HepG2 (cell line): ENCODE measurements around the gene SNX10. TPM values are rescaled to one million over a fixed set of nuclear protein-coding genes. Genes with fewer than 3 reads are reported as not detected.

Experiments
- AKAP8 ChIP-seq: sonication (generic); formaldehyde crosslinking; IDR thresholded peaks from 2 replicates; pipeline ENCODE4 v1.5.1; 2020; ENCODE audit warnings: mild to moderate bottlenecking, missing genetic modification reagents
- ARID4A ChIP-seq: sonication (generic); formaldehyde crosslinking; IDR thresholded peaks from 2 replicates; pipeline ENCODE4 v1.5.0; 2020; ENCODE audit warnings: mild to moderate bottlenecking, missing genetic modification reagents, borderline replicate concordance
- ATF3 ChIP-seq: sonication (generic); formaldehyde crosslinking; IDR thresholded peaks from 2 replicates; pipeline ENCODE4 v1.4.0; 2020; ENCODE audit warnings: missing genetic modification reagents
- CENPBD1 ChIP-seq: sonication (generic); formaldehyde crosslinking; IDR thresholded peaks from 2 replicates; pipeline ENCODE4 v1.8.0; 2022; ENCODE audit warnings: missing genetic modification reagents, low read depth, mild to moderate bottlenecking, borderline replicate concordance
- IRX3 ChIP-seq: sonication (generic); formaldehyde crosslinking; IDR thresholded peaks from 2 replicates; pipeline ENCODE4 v1.8.1; 2023; ENCODE audit warnings: mild to moderate bottlenecking, low read depth, missing genetic modification reagents, borderline replicate concordance
- JARID2 ChIP-seq: sonication (generic); formaldehyde crosslinking; IDR thresholded peaks from 2 replicates; pipeline ENCODE4 v1.8.1; 2023; ENCODE audit warnings: missing genetic modification reagents, inconsistent platforms; ENCODE audit not compliant: insufficient replicate concordance
- MIXL1 ChIP-seq: IDR thresholded peaks from 2 replicates; pipeline ENCODE4 v1.6.1; 2016
- NFE2L1 ChIP-seq: sonication (generic); formaldehyde crosslinking; IDR thresholded peaks from 2 replicates; pipeline ENCODE4 v1.4.0; 2020; ENCODE audit warnings: missing genetic modification reagents, mild to moderate bottlenecking, borderline replicate concordance
- STAT6 ChIP-seq: sonication (generic); formaldehyde crosslinking; IDR thresholded peaks from 2 replicates; pipeline ENCODE4 v1.4.0; 2020; ENCODE audit warnings: missing genetic modification reagents, mild to moderate bottlenecking, borderline replicate concordance
- ZBTB7B ChIP-seq: sonication (generic); formaldehyde crosslinking; IDR thresholded peaks from 2 replicates; pipeline ENCODE4 v1.4.0; 2020; ENCODE audit warnings: missing genetic modification reagents
- ZFP1 ChIP-seq: IDR thresholded peaks from 2 replicates; pipeline ENCODE4 v1.6.1; 2016
- ZNF232 ChIP-seq: sonication (generic); formaldehyde crosslinking; IDR thresholded peaks from 2 replicates; pipeline ENCODE4 v1.4.0; 2020; ENCODE audit warnings: missing genetic modification reagents, borderline replicate concordance
- ZNF263 ChIP-seq: sonication (generic); formaldehyde crosslinking; IDR thresholded peaks from 2 replicates; pipeline ENCODE4 v1.4.0; 2020; ENCODE audit warnings: missing genetic modification reagents
- ZNF264 ChIP-seq: sonication (generic); formaldehyde crosslinking; IDR thresholded peaks from 2 replicates; pipeline ENCODE4 v1.4.0; 2020; ENCODE audit warnings: missing genetic modification reagents
- ZNF549 ChIP-seq: sonication (generic); formaldehyde crosslinking; IDR thresholded peaks from 2 replicates; pipeline ENCODE4 v1.5.0; 2020; ENCODE audit warnings: missing genetic modification reagents
- ZNF614 ChIP-seq: IDR thresholded peaks from 2 replicates; pipeline ENCODE4 v1.6.1; 2018; ENCODE audit warnings: missing biosample characterization, missing genetic modification reagents, inconsistent platforms, borderline replicate concordance
- ZNF639 ChIP-seq: conservative IDR thresholded peaks from 2 replicates; pipeline ENCODE4 v1.6.1; 2018; ENCODE audit warnings: missing genetic modification reagents
- ZNF839 ChIP-seq: sonication (generic); formaldehyde crosslinking; IDR thresholded peaks from 2 replicates; pipeline ENCODE4 v1.4.0; 2020; ENCODE audit warnings: missing genetic modification reagents, mild to moderate bottlenecking, borderline replicate concordance
- polyA plus RNA-seq, 8 experiments: library from polyadenylated mRNA; depleted of rRNA in 3 of 8; stranded (reverse) in 7 of 8; unstranded in 1 of 8; fragments of >200 nt; fragmentation: Illumina TruSeq in 4 of 8; extraction: Trizol in 4 of 8; gene quantifications; 2 replicates each; pipeline versions ENCODE4 v1.2.1 to v1.2.3, GENCODE V29; 2011 to 2016; ENCODE audit warnings: low read depth in 4 of 8, missing spikeins in 1 of 8, mixed read lengths in 1 of 8; ENCODE audit not compliant: insufficient read depth in 1 of 8
- total RNA-seq, 5 experiments: library from RNA; depleted of rRNA; stranded (reverse); fragments of >200 nt; fragmentation: Illumina TruSeq; extraction: Trizol; gene quantifications; 2 replicates each; pipeline ENCODE4 v1.2.3, GENCODE V29; 2016; ENCODE audit warnings: low read depth in 1 of 5

SNX10 gene
- total and polyA plus RNA-seq, 2 of the 13 experiments (the other 11 are each of a cell fraction or from before 2014, with no cell fraction given) = 26.0 to 27.6 TPM

- TF ChIP-seq ARID4A (peak; percentile 47; the same call in 1 of the 2 replicates), AKAP8 (CRISPR knock-in tag) (no peak), ZNF639 (no peak), JARID2 (no peak), ZBTB7B (CRISPR knock-in tag) (peak; percentile 86), ZNF614 (CRISPR knock-in tag) (peak; percentile 67; the same call in 1 of the 2 replicates), ZNF549 (no peak), ZNF263 (CRISPR knock-in tag) (peak; percentile 18; the same call in 1 of the 2 replicates), ATF3 (CRISPR knock-in tag) (no peak), ZNF839 (CRISPR knock-in tag) (no peak), STAT6 (CRISPR knock-in tag) (no peak), ZNF232 (CRISPR knock-in tag) (peak; percentile 74; the same call in 1 of the 2 replicates), NFE2L1 (CRISPR knock-in tag) (no peak), MIXL1 (CRISPR knock-in tag) (peak; percentile 13; the same call in 1 of the 2 replicates), IRX3 (CRISPR knock-in tag) (no peak), ZNF264 (CRISPR knock-in tag) (peak; percentile 94), ZFP1 (CRISPR knock-in tag) (peak; percentile 60; the same call in 1 of the 2 replicates), CENPBD1 (no peak)
These were observed 13.6 kb downstream of the SNX10 start (continued) for GRCh38 chr7:26305090-26305868.
